ENCODE measurements around the gene AGA. TPM values are rescaled to one million over a fixed set of nuclear protein-coding genes. Genes with fewer than 3 reads are reported as not detected.

AGA gene
- total and polyA plus RNA-seq, 2 donors (not counting 1 experiment from before 2014, with no cell fraction given) = 28.2 to 35.3 TPM

GRCh38 chr4:177413076-177413475 lies 29.2 kb downstream of the AGA start:
- H3K27me3 Mint-ChIP-seq = no peaks in the 10 kb centered on the region
- no peak for DNase-seq
- H3K4me1 ChIP-seq (ENCODE audit: control insufficient read depth in 2 of 2, insufficient read depth in 2 of 2, low read length in 2 of 2) = no peaks in the 10 kb centered on the region
- H3K27ac ChIP-seq (ENCODE audit: low read length in 2 of 2) = no peak overlapping the region
- H3K4me3 Mint-ChIP-seq = no peak overlapping the region
- no peaks in the 10 kb centered on the region for H3K27me3 ChIP-seq (replicated peaks in 1 of 4; ENCODE audit: control extremely low read depth in 1 of 4, control insufficient read depth in 3 of 4, insufficient read depth in 4 of 4, low read length in 3 of 4)
- no peaks in the 10 kb centered on the region for H3K9me3 ChIP-seq (ENCODE audit: control extremely low read depth in 1 of 3, control insufficient read depth in 2 of 3, insufficient read depth in 1 of 3, low read length in 2 of 3)
- ChIA-PET POLR2A (no interaction called here), CTCF (no interaction called here)
- H3K4me3 ChIP-seq (ENCODE audit: control extremely low read depth in 1 of 5, extremely low read depth in 1 of 5, insufficient read depth in 1 of 5, low read depth in 2 of 5, low read length in 4 of 5) = no peak overlapping the region
- no peak for ATAC-seq (ENCODE audit: low read depth)
- no peaks in the 10 kb centered on the region for H3K4me1 Mint-ChIP-seq
- TF ChIP-seq EZH2 (IDR thresholded peaks at IDR 0.05; ENCODE audit: borderline replicate concordance, insufficient read depth, low read depth, low read length, poor library complexity, severe bottlenecking) (no peak), CTCF (IDR thresholded peaks at IDR 0.05) (no peak)
- no peak overlapping the region for H2AFZ ChIP-seq (ENCODE audit: insufficient read depth, low read depth, low read length, poor library complexity, severe bottlenecking)
- H4K20me1 ChIP-seq (ENCODE audit: control insufficient read depth, insufficient read depth, low read length, poor library complexity, severe bottlenecking) = no peaks in the 10 kb centered on the region
- no peaks in the 10 kb centered on the region for H3K9me3 Mint-ChIP-seq (ENCODE audit: insufficient read depth)
- H3K27ac Mint-ChIP-seq = no peak overlapping the region
- H3K4me2 ChIP-seq (replicated peaks; ENCODE audit: low read depth, low read length, poor library complexity, severe bottlenecking) = no peak overlapping the region
- H3K36me3 ChIP-seq (replicated peaks in 1 of 2; ENCODE audit: control extremely low read depth in 1 of 2, control insufficient read depth in 1 of 2, extremely low read depth in 1 of 2, insufficient read depth in 2 of 2, low read length in 1 of 2) = no peaks in the 10 kb centered on the region
- intact Hi-C loops (cut with micrococcal nuclease) = no loop called here
- no peak overlapping the region for H3K9ac ChIP-seq (ENCODE audit: low read length)
- no peaks in the 10 kb centered on the region for H3K79me2 ChIP-seq (ENCODE audit: control insufficient read depth, insufficient read depth, low read length)
- WGBS (ENCODE audit: insufficient coverage) = no CpG with 5 or more reads among the region's 1 CpG

GRCh38 chr4:177411996-177412395 lies 30.2 kb downstream of the AGA start:
- DNase-seq = no peak
- Histone ChIP-seq H3K79me2 (ENCODE audit: control insufficient read depth, insufficient read depth, low read length) (no peaks in the 10 kb centered on the region), H3K4me1 (ENCODE audit: control insufficient read depth in 2 of 2, insufficient read depth in 2 of 2, low read length in 2 of 2) (no peaks in the 10 kb centered on the region), H4K20me1 (ENCODE audit: control insufficient read depth, insufficient read depth, low read length, poor library complexity, severe bottlenecking) (no peaks in the 10 kb centered on the region), H3K4me3 (ENCODE audit: control extremely low read depth in 1 of 5, extremely low read depth in 1 of 5, insufficient read depth in 1 of 5, low read depth in 2 of 5, low read length in 4 of 5) (no peak overlapping the region), H3K27me3 (replicated peaks in 1 of 4; ENCODE audit: control extremely low read depth in 1 of 4, control insufficient read depth in 3 of 4, insufficient read depth in 4 of 4, low read length in 3 of 4) (no peaks in the 10 kb centered on the region), H3K36me3 (replicated peaks in 1 of 2; ENCODE audit: control extremely low read depth in 1 of 2, control insufficient read depth in 1 of 2, extremely low read depth in 1 of 2, insufficient read depth in 2 of 2, low read length in 1 of 2) (no peaks in the 10 kb centered on the region), H3K9me3 (ENCODE audit: control extremely low read depth in 1 of 3, control insufficient read depth in 2 of 3, insufficient read depth in 1 of 3, low read length in 2 of 3) (peaks cover 0 to 4% (median 0%) of the 10 kb centered on the region in 3 donors), H2AFZ (ENCODE audit: insufficient read depth, low read depth, low read length, poor library complexity, severe bottlenecking) (no peak overlapping the region), H3K27ac (ENCODE audit: low read length in 2 of 2) (no peak overlapping the region), H3K9ac (ENCODE audit: low read length) (no peak overlapping the region), H3K4me2 (replicated peaks; ENCODE audit: low read depth, low read length, poor library complexity, severe bottlenecking) (no peak overlapping the region)
- WGBS (ENCODE audit: insufficient coverage) = no CpG with 5 or more reads among the region's 5 CpGs
- H3K27me3 Mint-ChIP-seq = peaks cover 4% of the 10 kb centered on the region
- no peaks in the 10 kb centered on the region for H3K9me3 Mint-ChIP-seq (ENCODE audit: insufficient read depth)
- no peaks in the 10 kb centered on the region for H3K4me1 Mint-ChIP-seq
- no peak overlapping the region for H3K27ac Mint-ChIP-seq
- intact Hi-C loops (cut with micrococcal nuclease) = no loop called here
- ChIA-PET POLR2A (no interaction called here), CTCF (no interaction called here)
- no peak for TF ChIP-seq CTCF (IDR thresholded peaks at IDR 0.05)
- TF ChIP-seq EZH2 (IDR thresholded peaks at IDR 0.05; ENCODE audit: borderline replicate concordance, insufficient read depth, low read depth, low read length, poor library complexity, severe bottlenecking) = no peak
- H3K4me3 Mint-ChIP-seq = no peak overlapping the region
- ATAC-seq (ENCODE audit: low read depth) = no peak

All from B cell (primary cell).